Pancreas (tissue), 10 donors: ENCODE measurements around the gene BICRA. TPM values are rescaled to one million over a fixed set of nuclear protein-coding genes. Genes with fewer than 3 reads are reported as not detected.

Experiments used
- ATAC-seq, 4 donors: fragments of 200-7000 bp; cut with Tn5 transposase; one replicate each; pipeline versions ENCODE4 v1.8.0 to v1.9.1; 2020; ENCODE audit warnings: mild to moderate bottlenecking in 4 of 4, moderate library complexity in 4 of 4
- DNase-seq, 6 donors: peaks; one replicate each; pipeline ENCODE4 v3.0.0-alpha.2; 2020
- FAIRE-seq: peaks from 2 replicates; lab custom pipeline; 2012; peaks lifted over from hg19 to GRCh38; lab: Jason Lieb, UNC
- H3K27ac ChIP-seq, 4 donors: fragments of 200-600 bp; sonication (generic); 1 replicate in 3 of 4; 2 replicates in 1 of 4; pipeline versions ENCODE4 v1.5.0 to v1.8.0; 2020
- H3K27me3 ChIP-seq, 4 donors: fragments of 200-600 bp; one replicate each; pipeline ENCODE4 v1.8.0; 2021
- H3K36me3 ChIP-seq, 3 donors: fragments of 200-600 bp; sonication (generic) in 1 of 3; one replicate each; pipeline versions ENCODE4 v1.5.0 to v1.8.0; 2020 to 2021
- H3K4me1 ChIP-seq, 3 donors: fragments of 200-600 bp; one replicate each; pipeline ENCODE4 v1.8.0; 2021
- H3K4me3 ChIP-seq, 4 donors: fragments of 200-600 bp; sonication (generic) in 2 of 4; one replicate each; pipeline versions ENCODE4 v1.5.0 to v1.8.0; 2020 to 2021
- H3K9me3 ChIP-seq, 4 donors: fragments of 200-600 bp; one replicate each; pipeline ENCODE4 v1.8.0; 2021
- CTCF ChIP-seq, 4 donors: fragments of 200-600 bp; sonication (generic) in 3 of 4; IDR thresholded peaks; one replicate each; pipeline versions ENCODE4 v1.5.0 to v1.8.0; 2021; ENCODE audit warnings: antibody characterized with exemption in 4 of 4
- WGBS, 2 donors: extraction: QIAGEN DNeasy Blood & Tissue Kit; methylation state at CpG; one replicate each; pipeline ENCODE4 v1.1.7; 2013; 5-methylcytosine and 5-hydroxymethylcytosine counted together
- intact Hi-C, 3 donors: fragments of 100-400 bp; cut with DNase I; formaldehyde crosslinking; loops; one replicate each; pipeline versions ENCODE4 v1.11.1 to v1.14.2; 2022
- polyA plus RNA-seq, 2 donors: library from polyadenylated mRNA; stranded (reverse); fragments of 200-250 nt; gene quantifications; one replicate each; pipeline ENCODE4 v1.2.3, GENCODE V29; 2013
- total RNA-seq, 6 donors: library from RNA; stranded (reverse); fragmentation: NEBNext Ultra II Directional in 4 of 6; extraction: Animal tissue kit (Norgen Biotek cat#: 25700) in 4 of 6; gene quantifications; one replicate each; pipeline versions ENCODE4 v1.2.1 to v1.2.4, GENCODE V29; 2021 to 2023
- donor health status: healthy with polysubstance abuse.
- donor health status: DM: no; HTN: no; CAD: no; lungs with moderate emphysema.
- donor health status: DM: no; HTN: no; CAD: no.
- donor health status: control.
- donor health status: control.
- donor health status: Bipolar disorder and iron deficiency.
- donor health status: DM: yes; HTN: yes; CAD: no.
- donor health status: DM: no; HTN: no; CAD: no.
- donor health status: DM: no; HTN: no; CAD: no.
- donor health status: DM: yes; HTN: yes; CAD: no.

BICRA gene
- total and polyA plus RNA-seq, 8 donors = 2.7 to 10.4 (median 5.9) TPM

GRCh38 chr19:47702671-47703070 is 93.7 kb downstream of the BICRA start:
- Histone ChIP-seq H3K4me1 (no peaks in the 10 kb centered on the region), H3K27ac (no peak overlapping the region), H3K9me3 (no peaks in the 10 kb centered on the region), H3K4me3 (no peak overlapping the region), H3K27me3 (no peaks in the 10 kb centered on the region), H3K36me3 (peaks cover 0 to 19% (median 4%) of the 10 kb centered on the region in 3 donors)
- TF ChIP-seq CTCF (IDR thresholded peaks at IDR 0.05) = no peak
- 88% methylated on average over 17 to 18 of the region's 18 CpGs for WGBS, 2 donors
- DNase-seq = no peak
- intact Hi-C loops = no loop called here
- ATAC-seq = no peak
- no peak for FAIRE-seq

GRCh38 chr19:47703301-47703700 is 94.4 kb downstream of the BICRA start:
- Histone ChIP-seq H3K36me3 (peaks cover 0 to 19% (median 4%) of the 10 kb centered on the region in 3 donors), H3K27ac (no peak overlapping the region), H3K4me1 (no peaks in the 10 kb centered on the region), H3K4me3 (no peak overlapping the region), H3K9me3 (no peaks in the 10 kb centered on the region), H3K27me3 (no peaks in the 10 kb centered on the region)
- 94 to 95% methylated on average over 5 of the region's 5 CpGs for WGBS, 2 donors
- intact Hi-C loops = no loop called here
- DNase-seq (no peak), ATAC-seq (no peak), FAIRE-seq (no peak)
- no peak for TF ChIP-seq CTCF (IDR thresholded peaks at IDR 0.05)

- 86 to 89% methylated on average over 11 of the region's 11 CpGs for WGBS, 2 donors
- Histone ChIP-seq H3K36me3 (peaks cover 0 to 19% (median 4%) of the 10 kb centered on the region in 3 donors), H3K4me1 (no peaks in the 10 kb centered on the region), H3K4me3 (no peak overlapping the region), H3K27ac (no peak overlapping the region), H3K27me3 (no peaks in the 10 kb centered on the region), H3K9me3 (no peaks in the 10 kb centered on the region)
- no peak for DNase-seq
- no peak for ATAC-seq
- TF ChIP-seq CTCF (IDR thresholded peaks at IDR 0.05) = no peak
- FAIRE-seq = no peak
- intact Hi-C loops = no loop called here
Observed at GRCh38 chr19:47704024-47704423, 95.1 kb downstream of the BICRA start.

- FAIRE-seq (no peak), DNase-seq (no peak)
- no peak overlapping the region for H3K4me3 ChIP-seq
Observed at GRCh38 chr19:47704656-47705055, 95.7 kb downstream of the BICRA start.

More at GRCh38 chr19:47704656-47705055, 95.7 kb downstream of the BICRA start:
- H3K4me1 ChIP-seq = no peaks in the 10 kb centered on the region
- H3K36me3 ChIP-seq = peaks cover 0 to 19% (median 4%) of the 10 kb centered on the region in 3 donors
- H3K27me3 ChIP-seq = no peaks in the 10 kb centered on the region
- WGBS, 2 donors = 93 to 94% methylated on average over 3 of the region's 3 CpGs
- intact Hi-C loops = no loop called here
- no peak overlapping the region for H3K27ac ChIP-seq
- no peaks in the 10 kb centered on the region for H3K9me3 ChIP-seq
- ATAC-seq = no peak
- TF ChIP-seq CTCF (IDR thresholded peaks at IDR 0.05) = no peak
